NCI-H524 treated with DMSO at 0.1 percent for 48 hours (cell line): ENCODE data around the gene DHCR24.
"Not testable (repeated sequence)": the region's sequence is repeated elsewhere in the genome, so short reads cannot be mapped to it uniquely, and the experiment has no call there.

Source experiments
- DNase-seq: peaks from one replicate; lab custom pipeline; 2025; lab: John Stamatoyannopoulos, UW

The DHCR24 gene

GRCh38 chr1:54887665-54888071 lies 673 bp upstream of the DHCR24 start:
- DNase-seq = no peak

- no peak for DNase-seq
Measured at GRCh38 chr1:54885807-54886723, 930 bp downstream of the DHCR24 start.

- DNase-seq = no peak
Measured at GRCh38 chr1:54885237-54885679, 1.7 kb downstream of the DHCR24 start.

- peak; percentile 35 for DNase-seq
Measured at GRCh38 chr1:54884768-54885167, 2.2 kb downstream of the DHCR24 start.

- no peak for DNase-seq
Measured at GRCh38 chr1:54884135-54884586, 2.8 kb downstream of the DHCR24 start.

GRCh38 chr1:54883349-54884102 lies 3.5 kb downstream of the DHCR24 start:
- no peak for DNase-seq

GRCh38 chr1:54882519-54882918 lies 4.5 kb downstream of the DHCR24 start:
- DNase-seq = no peak

- DNase-seq = not testable (repeated sequence)
Measured at GRCh38 chr1:54881604-54882003, 5.4 kb downstream of the DHCR24 start.

GRCh38 chr1:54879872-54880271 lies 7.1 kb downstream of the DHCR24 start:
- DNase-seq = no peak

- DNase-seq = no peak
Measured at GRCh38 chr1:54876814-54877213, 10.2 kb downstream of the DHCR24 start.

GRCh38 chr1:54875000-54875399 lies 12.0 kb downstream of the DHCR24 start:
- DNase-seq = no peak

- no peak for DNase-seq
Measured at GRCh38 chr1:54874079-54874830, 12.7 kb downstream of the DHCR24 start.

GRCh38 chr1:54872036-54872331 lies 15.0 kb downstream of the DHCR24 start:
- no peak for DNase-seq

- DNase-seq = no peak
Measured at GRCh38 chr1:54871275-54872035, 15.5 kb downstream of the DHCR24 start.

- no peak for DNase-seq
Measured at GRCh38 chr1:54870869-54871268, 16.1 kb downstream of the DHCR24 start.

- DNase-seq = no peak
Measured at GRCh38 chr1:54869173-54869851, 17.7 kb downstream of the DHCR24 start.

- no peak for DNase-seq
Measured at GRCh38 chr1:54867717-54868057, 19.3 kb downstream of the DHCR24 start.

- no peak for DNase-seq
Measured at GRCh38 chr1:54866801-54867716, 19.9 kb downstream of the DHCR24 start.

- no peak for DNase-seq
Measured at GRCh38 chr1:54865238-54866073, 21.5 kb downstream of the DHCR24 start.
